Fibroblast of lung (primary cell): ENCODE results near the gene ADGRB3.

Source experiments
- EZH2 ChIP-seq: IDR thresholded peaks from 2 replicates; pipeline ENCODE4 v1.5.1; 2012; ENCODE audit warnings: low read length, control low read depth, mild to moderate bottlenecking; ENCODE audit errors: missing control alignments
- TF ChIP-seq, protein P1 (sequence below), 2 donors: IDR thresholded peaks in 1 of 2; conservative IDR thresholded peaks in 1 of 2; 1 replicate in 1 of 2; 2 replicates in 1 of 2; pipeline ENCODE4 v1.5.1; 2011 to 2012; ENCODE audit warnings: low read length in 2 of 2, control low read depth in 1 of 2, inconsistent platforms in 1 of 2, low read depth in 1 of 2, mild to moderate bottlenecking in 1 of 2

DNA sequence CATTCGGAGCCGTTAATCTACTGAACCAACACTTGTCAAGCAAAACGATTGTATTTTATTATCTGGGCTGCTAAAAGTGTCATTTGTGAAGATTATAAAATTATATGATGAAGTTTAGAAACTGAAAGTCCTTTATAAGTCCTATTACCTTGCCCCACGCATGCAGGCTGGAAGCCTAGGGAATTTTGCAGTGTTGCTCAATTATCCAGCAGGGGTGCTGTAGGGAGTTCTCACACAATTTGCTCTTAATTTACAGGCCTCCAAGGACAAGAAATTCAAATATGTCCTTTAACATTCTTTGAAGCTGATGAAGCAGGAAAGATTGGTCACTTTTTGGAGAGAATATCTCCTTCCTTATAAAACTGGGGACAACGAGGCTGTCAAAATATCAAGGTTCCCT, 792.8 kb downstream of the ADGRB3 start:
- TF ChIP-seq, protein P1, sequence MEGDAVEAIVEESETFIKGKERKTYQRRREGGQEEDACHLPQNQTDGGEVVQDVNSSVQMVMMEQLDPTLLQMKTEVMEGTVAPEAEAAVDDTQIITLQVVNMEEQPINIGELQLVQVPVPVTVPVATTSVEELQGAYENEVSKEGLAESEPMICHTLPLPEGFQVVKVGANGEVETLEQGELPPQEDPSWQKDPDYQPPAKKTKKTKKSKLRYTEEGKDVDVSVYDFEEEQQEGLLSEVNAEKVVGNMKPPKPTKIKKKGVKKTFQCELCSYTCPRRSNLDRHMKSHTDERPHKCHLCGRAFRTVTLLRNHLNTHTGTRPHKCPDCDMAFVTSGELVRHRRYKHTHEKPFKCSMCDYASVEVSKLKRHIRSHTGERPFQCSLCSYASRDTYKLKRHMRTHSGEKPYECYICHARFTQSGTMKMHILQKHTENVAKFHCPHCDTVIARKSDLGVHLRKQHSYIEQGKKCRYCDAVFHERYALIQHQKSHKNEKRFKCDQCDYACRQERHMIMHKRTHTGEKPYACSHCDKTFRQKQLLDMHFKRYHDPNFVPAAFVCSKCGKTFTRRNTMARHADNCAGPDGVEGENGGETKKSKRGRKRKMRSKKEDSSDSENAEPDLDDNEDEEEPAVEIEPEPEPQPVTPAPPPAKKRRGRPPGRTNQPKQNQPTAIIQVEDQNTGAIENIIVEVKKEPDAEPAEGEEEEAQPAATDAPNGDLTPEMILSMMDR (conservative IDR thresholded peaks at IDR 0.05 in 1 of 2, IDR thresholded peaks at IDR 0.05 in 1 of 2; ENCODE audit: low read depth in 1 of 2, low read length in 2 of 2), result no peak
- no peak for TF ChIP-seq EZH2
